ENCODE measurements around the gene TBC1D14.

Gene TBC1D14

GRCh38 chr4:7016086-7016485 lies 106.5 kb downstream of the TBC1D14 start:
- no peak overlapping the region for H3K4me3 ChIP-seq (ENCODE audit: low read depth, low read length)
- no peak for TF ChIP-seq CTCF (IDR thresholded peaks at IDR 0.05; ENCODE audit: low read depth, low read length)

- TF ChIP-seq CTCF (IDR thresholded peaks at IDR 0.05; ENCODE audit: low read depth, low read length), result no peak
- no peak overlapping the region for H3K4me3 ChIP-seq (ENCODE audit: low read depth, low read length)
Measured at GRCh38 chr4:7016512-7016911, 106.9 kb downstream of the TBC1D14 start.

GRCh38 chr4:7017446-7018048 lies 107.9 kb downstream of the TBC1D14 start:
- H3K4me3 ChIP-seq (ENCODE audit: low read depth, low read length), result no peak overlapping the region
- no peak for TF ChIP-seq CTCF (IDR thresholded peaks at IDR 0.05; ENCODE audit: low read depth, low read length)

GRCh38 chr4:7018281-7018680 lies 108.7 kb downstream of the TBC1D14 start:
- no peak overlapping the region for H3K4me3 ChIP-seq (ENCODE audit: low read depth, low read length)
- TF ChIP-seq CTCF (IDR thresholded peaks at IDR 0.05; ENCODE audit: low read depth, low read length), result no peak

- no peak overlapping the region for H3K4me3 ChIP-seq (ENCODE audit: low read depth, low read length)
- no peak for TF ChIP-seq CTCF (IDR thresholded peaks at IDR 0.05; ENCODE audit: low read depth, low read length)
Measured at GRCh38 chr4:7019367-7019766, 109.7 kb downstream of the TBC1D14 start.

GRCh38 chr4:7020290-7020689 lies 110.7 kb downstream of the TBC1D14 start:
- no peak overlapping the region for H3K4me3 ChIP-seq (ENCODE audit: low read depth, low read length)
- no peak for TF ChIP-seq CTCF (IDR thresholded peaks at IDR 0.05; ENCODE audit: low read depth, low read length)

- H3K4me3 ChIP-seq (ENCODE audit: low read depth, low read length), result no peak overlapping the region
- no peak for TF ChIP-seq CTCF (IDR thresholded peaks at IDR 0.05; ENCODE audit: low read depth, low read length)
Measured at GRCh38 chr4:7020856-7021255, 111.2 kb downstream of the TBC1D14 start.

Measured in WI38 (cell line).